Iris pigment epithelial cell (primary cell): ENCODE data around the gene ACSBG1.
A peak's percentile ranks its signal among the peaks of the same experiment; 100 is the strongest.
"Not testable (repeated sequence)": the region's sequence is repeated elsewhere in the genome, so short reads cannot be mapped to it uniquely, and the experiment has no call there.

Source experiments
- DNase-seq: peaks from one replicate; pipeline ENCODE4 v3.0.0-alpha.2; 2011; ENCODE audit warnings: low read depth

The ACSBG1 gene

DNA sequence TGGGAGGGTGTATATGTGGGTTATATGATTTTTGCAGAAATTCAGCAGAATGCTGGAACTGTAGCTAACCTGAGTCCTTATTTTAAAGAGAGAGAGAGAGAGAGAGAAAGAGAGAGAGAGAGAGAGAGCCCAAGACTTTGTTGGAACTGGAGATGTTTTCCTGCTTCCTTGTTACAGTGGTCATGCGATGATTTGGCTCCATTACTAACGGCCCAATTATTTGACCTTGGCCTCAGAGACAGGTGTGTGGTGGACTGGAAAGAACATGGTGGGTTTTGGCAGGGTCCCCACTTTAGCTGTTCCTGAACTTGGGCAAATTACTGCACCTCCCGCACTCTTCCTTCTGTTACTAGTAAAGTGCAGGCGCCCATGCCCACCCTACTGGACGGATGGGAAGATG is 14.8 kb upstream of the ACSBG1 start:
- DNase-seq, result no peak

DNA sequence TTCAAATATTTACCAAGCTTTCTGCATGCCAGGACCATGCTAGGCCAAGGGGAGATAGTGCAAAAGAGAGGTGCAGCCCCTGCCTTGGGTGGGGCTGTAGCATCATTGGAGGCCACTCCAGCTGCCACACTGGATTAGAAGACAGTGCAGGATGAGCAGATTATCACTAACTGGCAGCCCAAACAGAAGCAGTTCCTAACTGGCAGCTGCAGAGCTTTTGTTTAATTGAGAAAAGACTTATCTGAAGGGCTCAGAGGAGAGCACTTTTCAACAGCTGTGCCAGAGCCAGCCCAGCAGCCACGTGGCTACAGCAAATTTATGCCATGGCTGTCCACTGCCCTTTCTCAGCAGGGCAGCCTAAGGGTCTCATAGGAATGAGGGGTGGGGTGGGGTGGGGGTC is 13.5 kb upstream of the ACSBG1 start:
- DNase-seq, result no peak

DNA sequence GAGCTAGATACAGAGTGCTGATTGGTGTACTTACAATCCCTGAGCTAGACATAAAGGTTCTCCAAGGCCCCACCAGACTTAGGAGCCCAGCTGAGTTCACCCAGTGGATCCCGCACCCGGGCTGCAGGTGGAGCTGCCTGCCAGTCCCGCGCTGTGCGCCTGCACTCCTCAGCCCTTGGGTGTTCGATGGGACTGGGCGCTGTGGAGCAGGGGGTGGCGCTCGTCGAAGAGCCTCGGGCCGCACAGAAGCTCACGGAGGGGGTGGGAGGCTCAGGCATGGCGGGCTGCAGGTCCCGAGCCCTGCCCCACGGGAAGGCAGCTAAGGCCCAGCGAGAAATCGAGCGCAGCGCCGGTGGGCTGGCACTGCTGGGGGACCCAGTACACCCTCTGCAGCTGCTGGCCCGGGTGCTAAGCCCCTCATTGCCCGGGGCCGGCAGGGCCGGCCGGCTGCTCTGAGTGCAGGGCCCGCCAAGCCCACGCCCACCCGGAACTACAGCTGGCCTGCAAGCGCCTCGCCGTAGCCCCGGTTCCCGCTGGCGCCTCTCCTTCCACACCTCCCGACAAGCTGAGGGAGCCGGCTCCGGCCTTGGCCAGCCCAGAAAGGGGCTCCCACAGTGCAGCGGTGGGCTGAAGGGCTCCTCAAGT is 11.7 kb upstream of the ACSBG1 start:
- not testable (repeated sequence) for DNase-seq

DNA sequence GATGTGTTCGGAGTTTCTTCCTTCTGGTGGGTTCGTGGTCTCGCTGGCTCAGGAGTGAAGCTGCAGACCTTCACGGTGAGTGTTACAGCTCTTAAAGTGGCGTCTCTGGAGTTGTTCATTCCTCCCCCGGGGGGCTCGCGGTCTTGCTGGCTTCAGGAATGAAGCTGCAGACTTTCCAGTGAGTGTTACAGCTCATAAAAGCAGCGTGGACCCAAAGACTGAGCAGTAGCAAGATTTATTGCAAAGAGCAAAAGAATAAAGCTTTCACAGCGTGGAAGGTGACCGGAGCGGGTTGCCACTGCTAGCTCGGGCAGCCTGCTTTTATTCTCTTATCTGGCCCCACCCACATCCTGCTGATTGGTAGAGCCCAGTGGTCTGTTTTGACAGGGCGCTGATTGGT is 11.0 kb upstream of the ACSBG1 start:
- DNase-seq, result not testable (repeated sequence)

DNA sequence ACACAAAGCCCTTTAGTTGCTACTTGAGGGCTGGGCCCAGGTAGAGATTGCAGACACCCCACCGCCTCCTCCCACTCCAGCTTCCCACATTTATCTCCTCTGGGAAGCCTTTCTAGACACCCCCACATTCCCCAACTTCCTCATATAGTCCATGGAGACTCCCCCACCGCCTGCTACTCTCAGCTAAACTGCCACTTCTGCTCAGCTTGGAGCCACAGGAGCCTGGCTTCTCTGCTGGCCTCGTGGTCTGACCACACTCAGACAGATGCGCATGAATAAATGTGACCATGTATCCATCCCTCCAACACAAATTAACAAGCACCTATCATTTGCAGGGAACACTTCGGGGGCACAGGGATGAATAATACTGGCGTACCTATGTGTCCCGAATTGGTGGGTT is 10.5 kb upstream of the ACSBG1 start:
- no peak for DNase-seq

DNA sequence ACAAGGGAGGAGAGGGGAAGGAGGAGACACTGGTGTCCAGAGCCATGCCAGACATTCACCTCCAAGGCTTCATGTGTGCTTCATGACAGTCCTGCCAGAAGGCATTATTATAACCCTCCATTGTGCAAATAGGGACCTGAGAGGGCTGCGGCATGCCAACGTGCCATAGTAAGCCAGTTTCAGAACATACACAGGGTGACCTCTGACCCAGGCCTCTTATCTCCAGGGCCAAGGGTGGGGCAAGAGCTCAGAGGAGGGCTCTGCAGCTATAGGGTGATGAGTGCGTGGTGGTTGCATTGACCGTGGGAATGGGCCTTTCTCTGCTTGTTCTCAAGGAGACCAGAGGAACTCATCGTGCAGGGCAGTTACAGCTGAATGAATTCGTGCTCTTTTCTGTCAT is 9.7 kb upstream of the ACSBG1 start:
- no peak for DNase-seq

DNA sequence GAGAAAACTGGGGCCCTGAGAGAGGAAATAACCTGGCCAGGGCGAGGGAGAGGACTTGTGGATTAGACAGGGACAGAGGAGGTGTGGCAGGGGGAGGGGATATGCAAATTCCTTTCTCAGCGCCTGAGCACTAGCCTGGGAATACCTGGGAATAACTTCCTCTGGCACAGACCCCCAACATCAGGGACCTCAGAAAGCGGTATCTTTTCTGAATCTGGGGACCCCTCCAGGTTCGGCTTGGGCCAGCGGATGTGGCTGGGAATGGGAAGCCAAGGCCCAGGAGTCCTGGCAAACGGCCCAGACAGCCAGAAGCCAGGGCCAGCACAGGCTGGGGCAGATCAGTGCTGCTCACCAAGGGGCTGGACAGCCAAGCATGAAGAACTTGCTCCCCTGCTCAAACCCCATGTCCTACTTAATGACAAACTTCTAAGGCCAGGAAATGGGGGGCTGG is 9.2 kb upstream of the ACSBG1 start:
- DNase-seq, result peak; percentile 21

DNA sequence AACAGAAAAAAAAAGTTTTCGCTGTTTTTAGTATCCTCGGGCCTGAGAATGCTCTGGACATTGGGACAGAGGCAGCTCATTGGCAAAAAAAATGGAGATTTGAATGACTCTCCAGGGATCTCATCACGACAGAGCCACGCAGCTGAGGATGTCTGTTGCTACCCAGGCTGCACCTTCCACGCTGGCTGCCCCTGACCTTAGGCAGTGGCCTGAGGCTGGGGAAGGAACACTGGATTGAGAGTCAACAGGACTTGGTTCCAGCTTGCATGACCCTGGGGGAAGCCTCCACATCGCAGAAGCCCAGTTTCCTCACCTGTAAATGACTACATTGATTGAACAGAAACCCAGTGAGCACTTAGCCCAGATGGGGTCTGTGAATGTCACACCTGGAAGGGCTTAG is 8.7 kb upstream of the ACSBG1 start:
- DNase-seq, result no peak

DNA sequence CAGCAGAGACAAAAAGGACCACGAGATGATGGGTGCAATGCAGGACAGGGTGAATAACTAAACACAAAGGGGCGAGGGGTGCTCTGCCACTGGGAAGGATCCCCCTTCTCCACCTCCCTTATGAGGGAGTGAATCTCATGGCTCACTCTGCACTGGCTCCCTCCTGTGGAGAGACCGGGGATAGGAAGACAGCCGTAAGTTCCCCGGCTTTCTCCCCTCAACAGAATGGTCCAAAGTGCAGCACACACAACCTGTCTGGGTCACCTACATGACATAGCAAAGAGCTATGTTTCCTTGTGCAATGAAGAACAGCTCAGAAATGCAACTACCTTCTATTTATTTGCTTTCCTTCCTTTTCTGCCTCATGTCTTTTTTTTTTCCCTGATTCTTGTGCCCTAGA is 7.8 kb upstream of the ACSBG1 start:
- DNase-seq, result no peak

DNA sequence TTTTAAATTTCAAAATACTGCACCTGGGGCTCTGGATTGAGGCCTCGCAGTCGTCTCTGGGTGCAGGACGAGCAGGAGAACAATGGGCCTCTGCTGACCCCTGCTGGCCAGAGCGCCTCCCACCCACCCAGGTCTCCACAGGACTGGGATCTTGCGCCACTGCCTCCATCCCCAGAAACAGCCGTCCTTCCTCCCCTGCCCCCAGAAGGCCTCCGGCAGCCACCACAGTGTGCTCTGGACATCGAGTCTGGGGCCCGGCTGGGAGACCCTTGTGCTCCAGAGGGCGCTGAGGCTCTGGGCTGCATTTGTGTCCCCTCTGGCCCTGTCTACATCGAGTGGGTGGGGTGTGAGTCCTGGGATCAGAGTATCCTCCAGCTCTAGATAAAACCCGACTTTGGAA is 6.7 kb upstream of the ACSBG1 start:
- peak; percentile 61 for DNase-seq

DNA sequence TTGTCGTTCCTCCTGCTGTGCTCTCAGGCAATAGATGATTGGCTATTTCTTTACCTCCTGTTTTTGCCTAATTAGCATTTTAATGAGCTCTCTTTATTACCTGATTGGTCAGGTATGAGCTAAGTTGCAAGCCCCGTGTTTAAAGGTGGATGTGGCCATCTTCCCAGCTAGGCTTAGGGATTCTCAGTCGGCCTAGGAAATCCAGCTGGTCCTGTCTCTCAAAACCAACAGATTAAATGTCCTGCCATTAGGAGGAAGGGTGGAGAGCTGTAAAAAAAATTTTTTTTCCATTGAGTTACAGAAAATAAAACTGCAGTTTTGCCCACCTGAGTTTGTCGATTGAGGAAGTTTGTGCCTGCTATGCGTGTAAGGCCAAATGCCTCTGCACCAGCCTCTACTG is 5.4 kb upstream of the ACSBG1 start:
- DNase-seq, result no peak

DNA sequence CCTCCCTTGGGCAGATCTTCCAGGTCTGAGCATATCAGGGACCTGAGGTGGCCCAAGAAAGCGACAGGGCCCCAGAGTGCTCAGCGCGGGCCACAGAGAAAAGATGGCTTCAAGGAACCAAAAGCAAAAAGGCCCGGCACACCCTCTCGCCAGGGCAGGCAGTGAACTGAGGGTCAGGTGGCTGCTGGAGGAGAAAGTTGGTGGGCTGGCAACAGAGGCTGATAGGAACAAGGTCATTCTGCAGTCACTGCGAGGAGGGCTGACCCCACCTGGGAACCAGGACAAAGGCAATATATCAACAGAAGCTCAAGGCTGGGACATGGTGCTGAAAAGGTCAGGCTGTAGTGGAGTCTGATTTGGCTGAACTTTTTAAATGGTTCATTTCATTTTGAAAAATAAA is 2.8 kb upstream of the ACSBG1 start:
- DNase-seq, result no peak

DNA sequence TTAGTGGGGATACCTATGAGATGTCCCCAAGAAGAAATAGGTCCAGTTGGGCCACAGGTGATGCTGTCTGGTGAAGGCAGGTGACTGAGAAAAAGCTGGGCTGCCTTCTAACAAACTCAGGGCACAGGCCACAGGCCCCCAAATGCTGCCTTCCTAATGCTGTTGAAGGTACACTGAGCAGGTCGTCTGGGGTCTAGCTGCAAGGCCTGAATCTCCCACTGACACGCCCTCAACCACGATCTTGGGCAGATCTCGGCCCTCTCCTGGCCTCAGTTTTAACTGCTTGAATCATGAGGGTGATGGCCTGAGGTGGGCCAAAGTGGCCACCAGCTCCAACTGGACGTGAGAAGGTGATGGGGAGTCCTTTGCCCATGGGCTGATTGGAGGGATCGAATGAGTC is 2.1 kb upstream of the ACSBG1 start:
- DNase-seq, result no peak

DNA sequence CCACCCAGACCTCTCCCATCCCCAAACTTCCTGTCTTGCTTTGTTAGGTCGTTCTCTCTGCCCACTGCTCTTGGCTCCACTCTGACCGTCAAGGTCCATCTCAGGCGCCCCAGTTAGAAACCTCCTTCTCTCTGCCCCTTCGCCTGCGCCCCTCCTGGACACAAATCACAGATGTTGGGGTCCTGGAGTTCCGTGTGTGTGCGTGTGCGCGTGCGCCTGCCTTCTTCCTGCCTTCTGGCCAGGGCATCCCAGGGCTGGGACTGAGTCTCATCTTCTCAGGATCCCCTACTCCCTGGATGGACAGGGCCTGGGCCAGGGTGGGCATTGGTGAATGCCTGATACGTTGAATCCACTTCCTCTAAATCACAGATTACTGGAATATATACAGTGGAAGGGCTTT is 869 bp downstream of the ACSBG1 start:
- DNase-seq, result no peak

DNA sequence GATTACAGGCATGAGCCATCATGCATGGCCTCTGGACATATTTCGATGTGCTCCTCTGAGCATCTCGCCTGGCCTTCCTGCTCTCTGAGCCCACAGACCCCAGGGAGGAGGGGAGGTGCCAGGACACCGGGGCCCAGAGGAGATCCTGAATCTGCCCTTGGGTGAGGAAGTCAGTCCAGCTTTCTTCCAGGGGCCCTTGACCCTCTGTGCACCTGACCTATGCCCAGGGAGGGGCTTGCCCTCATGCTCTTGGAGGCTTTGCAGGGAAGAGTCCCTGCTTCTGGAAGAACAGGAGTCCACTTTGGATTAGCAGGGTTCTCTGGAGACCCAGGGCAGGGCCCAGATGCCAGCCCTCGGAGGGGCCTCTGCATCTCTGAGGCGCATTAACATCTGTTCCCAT is 1.4 kb downstream of the ACSBG1 start:
- DNase-seq, result no peak

DNA sequence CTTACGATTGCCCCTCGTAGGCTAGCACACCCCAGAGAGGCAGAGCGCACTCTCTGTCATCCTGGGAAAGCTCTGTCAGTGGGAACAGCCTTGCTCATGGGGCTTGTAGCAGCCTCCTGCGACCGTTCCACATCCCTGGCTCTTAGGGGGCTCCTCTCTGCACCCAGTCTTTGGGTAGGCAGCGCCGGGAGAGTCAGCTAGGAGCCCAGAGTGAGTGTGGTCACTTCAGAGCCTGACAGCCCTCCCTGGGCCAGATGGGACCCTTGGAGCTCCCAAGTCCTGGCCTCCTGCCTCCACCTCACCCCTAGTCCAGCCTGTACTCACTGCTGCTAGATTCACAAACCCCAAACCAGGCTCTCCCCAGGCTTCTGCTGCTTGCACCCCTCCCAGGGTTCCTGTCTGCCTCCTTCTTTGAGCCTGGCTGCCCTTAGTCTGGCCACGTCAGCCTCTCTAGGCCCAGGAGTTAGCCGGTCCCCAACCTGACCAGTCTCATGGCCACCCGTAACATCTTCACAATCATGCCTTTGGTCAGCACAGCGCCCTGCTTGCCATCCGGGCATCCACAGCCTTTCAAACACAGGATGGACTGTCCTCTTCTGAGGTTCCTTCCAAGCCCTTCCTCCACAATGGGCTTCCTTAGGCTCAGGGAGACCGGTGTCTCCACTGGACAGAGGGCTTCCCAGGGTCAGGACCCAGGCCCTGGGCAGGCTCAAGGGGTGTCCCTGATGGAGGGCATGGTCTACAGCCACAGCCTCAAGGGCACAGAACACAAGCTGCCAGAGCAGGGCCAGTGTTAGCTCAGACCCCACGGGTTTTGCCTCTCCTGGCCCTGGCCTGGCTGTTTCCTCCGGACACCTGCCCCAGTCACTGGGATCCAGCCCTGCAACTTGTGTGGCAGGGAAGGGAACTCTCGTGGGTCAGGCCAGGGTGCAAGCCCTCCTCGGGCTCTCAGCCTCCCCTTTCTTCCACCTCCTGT is 4.6 kb downstream of the ACSBG1 start:
- DNase-seq, result no peak

DNA sequence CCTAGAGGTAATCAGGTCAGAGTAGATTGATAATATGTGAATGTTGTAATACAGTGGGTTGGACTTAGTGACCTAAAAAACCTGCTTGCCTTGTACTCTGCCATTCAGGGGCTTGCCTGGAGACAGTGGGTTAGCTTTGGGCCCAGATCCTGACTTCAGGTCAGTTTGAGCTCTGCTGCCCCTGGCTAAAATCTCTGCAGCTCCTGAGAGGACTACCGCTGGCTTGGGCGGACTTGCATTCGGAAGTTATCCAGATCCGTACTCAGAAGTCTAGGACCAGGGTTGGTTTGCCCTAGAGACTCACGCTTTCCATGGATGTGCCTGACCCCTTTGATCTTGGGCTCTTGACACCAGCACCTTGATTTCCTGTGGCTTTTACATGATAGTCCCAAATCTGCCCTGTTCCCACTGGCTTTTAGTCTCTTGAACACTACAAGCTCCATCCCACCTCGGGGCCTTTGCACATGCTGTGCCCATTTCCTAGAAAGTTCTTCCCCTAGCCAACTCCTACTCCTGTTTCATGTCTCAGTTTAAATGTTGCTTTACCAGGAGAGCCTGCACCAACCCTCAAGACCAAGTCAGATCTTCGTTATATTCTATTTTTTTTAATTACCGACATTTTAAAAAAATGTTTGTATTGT is 5.9 kb downstream of the ACSBG1 start:
- no peak for DNase-seq

DNA sequence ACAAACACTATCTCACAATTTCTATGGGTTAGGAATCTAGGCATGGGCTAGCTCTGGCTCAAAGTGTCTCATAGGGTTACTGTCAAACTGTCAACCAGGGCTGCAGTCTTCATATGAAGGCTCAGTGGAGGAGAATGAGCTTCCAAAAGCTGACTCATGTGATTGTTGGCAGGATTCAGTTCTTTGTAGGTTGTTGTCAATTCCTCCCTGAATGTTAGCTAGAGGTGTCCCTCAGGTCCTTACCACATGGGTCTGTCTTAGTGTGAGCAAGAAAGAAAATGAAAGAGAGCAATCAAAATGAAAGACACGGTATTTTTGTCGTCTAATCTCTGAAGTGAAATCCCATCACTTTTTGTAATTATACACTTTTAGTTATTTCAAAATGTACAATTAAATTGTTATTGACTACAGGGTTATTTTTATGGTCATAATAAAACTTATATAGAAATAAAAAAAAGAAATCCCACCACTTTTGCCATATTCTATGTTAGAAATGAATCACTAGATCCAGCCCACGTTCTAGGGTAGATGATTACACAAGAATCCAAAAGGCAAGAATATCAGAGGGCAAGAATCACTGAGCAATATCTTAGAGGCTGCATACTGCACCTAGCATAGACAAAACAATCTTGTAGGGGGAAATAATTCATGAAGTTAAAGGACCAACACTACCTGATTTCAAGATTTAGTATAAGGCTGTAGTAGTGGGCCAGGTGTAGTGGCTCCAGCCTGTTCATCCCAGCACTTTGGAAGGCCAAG is 8.4 kb downstream of the ACSBG1 start:
- DNase-seq, result peak; percentile 22

DNA sequence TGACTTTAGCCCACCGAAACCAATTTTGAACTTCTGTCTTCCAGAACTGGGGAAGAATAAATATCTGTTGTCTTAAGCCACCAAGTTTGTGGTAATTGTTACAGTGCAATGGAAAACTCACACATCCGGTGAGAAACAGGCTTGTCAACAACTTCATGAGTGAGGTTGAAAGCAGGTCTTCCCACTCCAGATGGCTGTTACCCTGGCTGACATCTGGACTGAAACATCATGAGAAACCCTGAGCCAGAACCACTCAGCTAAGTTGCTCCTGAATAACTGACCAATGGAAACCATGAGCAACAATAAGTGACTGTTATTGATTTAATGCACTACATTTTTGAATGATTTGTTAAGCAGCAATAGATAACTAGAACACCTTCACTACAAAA is 10.3 kb downstream of the ACSBG1 start:
- no peak for DNase-seq

DNA sequence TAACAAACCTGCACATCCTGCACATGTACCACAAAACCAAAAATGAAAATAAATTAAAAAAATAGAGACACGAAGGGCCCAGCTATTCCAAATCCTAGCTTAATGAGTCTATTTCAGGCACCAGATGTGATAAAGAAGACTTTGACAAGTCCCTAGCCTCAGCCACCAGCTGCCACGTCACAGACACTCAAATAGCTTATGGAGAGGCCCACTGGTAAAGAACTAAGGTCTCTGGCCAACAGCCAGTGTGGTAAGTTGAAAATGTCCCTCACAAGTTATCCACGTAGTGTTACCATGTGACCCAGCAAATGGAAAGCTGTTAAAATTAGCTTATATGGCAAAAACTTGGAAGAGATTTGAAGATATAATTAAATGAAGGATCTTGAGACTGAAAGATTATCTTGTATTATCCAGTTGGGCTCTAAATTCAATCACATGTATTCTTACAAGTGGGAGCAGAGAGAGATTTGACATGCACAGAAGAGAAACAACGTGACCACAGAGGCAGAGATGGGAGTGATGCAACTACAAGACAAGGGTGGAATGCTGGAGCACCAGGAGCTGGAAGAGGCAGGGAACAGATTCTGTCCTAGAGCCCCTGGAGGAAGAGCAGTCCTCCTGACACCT is 10.9 kb downstream of the ACSBG1 start:
- DNase-seq, result no peak

DNA sequence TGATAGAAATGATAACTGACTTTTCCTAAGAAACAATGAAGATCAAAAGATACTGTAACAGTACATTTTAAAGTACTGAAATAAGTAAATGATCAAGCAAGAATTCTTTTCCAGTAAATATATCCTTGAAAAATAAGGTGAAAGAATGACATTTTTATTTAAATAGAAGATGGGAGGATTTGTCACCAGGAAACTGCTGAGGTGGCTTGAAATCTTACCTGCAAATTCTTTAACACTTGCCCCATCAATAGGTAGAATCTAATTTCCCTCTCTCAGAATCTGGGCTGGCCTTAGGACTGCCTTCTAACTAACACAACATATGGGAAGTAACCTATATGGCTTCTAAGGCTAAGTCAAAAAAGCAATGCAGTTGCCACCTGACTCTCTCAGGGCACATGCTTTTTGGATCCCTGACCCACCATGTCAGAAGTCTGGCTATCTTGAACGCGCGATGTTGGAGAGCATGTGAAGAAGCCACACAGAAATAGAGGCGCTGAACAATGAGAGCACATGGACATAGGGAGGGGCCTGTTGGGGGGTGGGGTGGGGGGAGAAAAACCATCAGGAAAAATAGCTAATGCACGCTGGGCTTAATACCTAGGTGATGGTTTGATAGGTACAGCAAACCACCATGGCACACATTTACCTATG is 11.5 kb downstream of the ACSBG1 start:
- no peak for DNase-seq
